Neural cell (in vitro differentiated cells): Measurements from ENCODE around the gene VMAC.

ENCODE experiments used
- RAD21 ChIP-seq: fragments of 450-650 bp; conservative IDR thresholded peaks from 2 replicates; pipeline ENCODE4 v1.6.1; 2014; ENCODE audit warnings: antibody characterized with exemption, mild to moderate bottlenecking, moderate library complexity
- SMC3 ChIP-seq: fragments of 450-650 bp; conservative IDR thresholded peaks from 2 replicates; pipeline ENCODE4 v1.6.1; 2014; ENCODE audit warnings: antibody characterized with exemption, mild to moderate bottlenecking, moderate library complexity; ENCODE audit not compliant: poor library complexity
- TF ChIP-seq, protein P1 (sequence below): fragments of 450-650 bp; IDR thresholded peaks from 2 replicates; pipeline ENCODE4 v1.5.1; 2014; ENCODE audit warnings: antibody characterized with exemption, mild to moderate bottlenecking, moderate library complexity; ENCODE audit not compliant: poor library complexity, severe bottlenecking

DNA sequence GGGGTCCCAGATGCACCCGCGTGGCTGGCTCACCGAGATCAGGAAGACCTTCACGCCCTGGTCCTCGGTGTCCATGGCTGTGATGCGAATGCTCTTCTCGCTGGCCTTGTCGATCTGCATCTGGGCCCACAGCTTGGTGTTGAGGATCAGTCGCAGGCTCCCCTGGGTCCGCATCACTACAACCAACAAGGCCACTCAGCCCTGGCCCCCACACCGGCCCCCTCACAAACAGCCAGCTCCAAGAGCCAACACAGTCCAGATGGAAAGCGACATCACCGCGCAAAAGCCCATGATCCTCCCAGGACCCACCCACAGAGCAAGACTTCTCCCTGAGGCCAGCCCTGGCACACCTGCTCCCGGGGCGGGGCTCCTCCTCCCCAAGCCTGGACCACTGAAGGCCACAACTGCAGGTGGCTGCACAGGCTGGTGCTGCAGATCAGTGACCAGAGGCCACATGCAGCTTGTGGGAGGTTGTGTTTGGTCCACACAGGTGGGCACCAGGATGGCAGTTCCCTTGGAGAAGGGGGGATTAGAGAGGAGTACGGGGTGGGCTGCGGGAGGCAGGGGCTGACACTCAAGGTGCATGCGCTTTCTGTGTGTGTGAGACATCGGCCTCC is 13.9 kb downstream of the VMAC start:
- TF ChIP-seq, protein P1, sequence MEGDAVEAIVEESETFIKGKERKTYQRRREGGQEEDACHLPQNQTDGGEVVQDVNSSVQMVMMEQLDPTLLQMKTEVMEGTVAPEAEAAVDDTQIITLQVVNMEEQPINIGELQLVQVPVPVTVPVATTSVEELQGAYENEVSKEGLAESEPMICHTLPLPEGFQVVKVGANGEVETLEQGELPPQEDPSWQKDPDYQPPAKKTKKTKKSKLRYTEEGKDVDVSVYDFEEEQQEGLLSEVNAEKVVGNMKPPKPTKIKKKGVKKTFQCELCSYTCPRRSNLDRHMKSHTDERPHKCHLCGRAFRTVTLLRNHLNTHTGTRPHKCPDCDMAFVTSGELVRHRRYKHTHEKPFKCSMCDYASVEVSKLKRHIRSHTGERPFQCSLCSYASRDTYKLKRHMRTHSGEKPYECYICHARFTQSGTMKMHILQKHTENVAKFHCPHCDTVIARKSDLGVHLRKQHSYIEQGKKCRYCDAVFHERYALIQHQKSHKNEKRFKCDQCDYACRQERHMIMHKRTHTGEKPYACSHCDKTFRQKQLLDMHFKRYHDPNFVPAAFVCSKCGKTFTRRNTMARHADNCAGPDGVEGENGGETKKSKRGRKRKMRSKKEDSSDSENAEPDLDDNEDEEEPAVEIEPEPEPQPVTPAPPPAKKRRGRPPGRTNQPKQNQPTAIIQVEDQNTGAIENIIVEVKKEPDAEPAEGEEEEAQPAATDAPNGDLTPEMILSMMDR, result no peak
- no peak for TF ChIP-seq RAD21
- TF ChIP-seq SMC3, result no peak
